Duodenal mucosa (tissue), 2 donors: ENCODE results near the gene ELOVL5.

Source experiments
- H3K27ac ChIP-seq: one replicate; pipeline ENCODE4 v1.7.0; 2013; ENCODE audit warnings: low read depth, low read length
- H3K27me3 ChIP-seq, 2 donors: one replicate each; pipeline ENCODE4 v1.7.0; 2013; ENCODE audit warnings: low read length in 2 of 2, control low read depth in 1 of 2; ENCODE audit not compliant: insufficient read depth in 2 of 2, control insufficient read depth in 1 of 2
- H3K36me3 ChIP-seq, 2 donors: one replicate each; pipeline ENCODE4 v1.7.0; 2013; ENCODE audit warnings: low read length in 2 of 2, control low read depth in 1 of 2; ENCODE audit not compliant: insufficient read depth in 2 of 2, control insufficient read depth in 1 of 2
- H3K4me1 ChIP-seq, 2 donors: one replicate each; pipeline ENCODE4 v1.7.0; 2013; ENCODE audit warnings: low read length in 2 of 2, control low read depth in 1 of 2; ENCODE audit not compliant: insufficient read depth in 2 of 2, control insufficient read depth in 1 of 2
- H3K4me3 ChIP-seq, 2 donors: one replicate each; pipeline ENCODE4 v1.7.0; 2013; ENCODE audit warnings: low read length in 2 of 2, low read depth in 1 of 2
- H3K9ac ChIP-seq, 2 donors: one replicate each; pipeline ENCODE4 v1.7.0; 2013; ENCODE audit warnings: low read length in 2 of 2, low read depth in 1 of 2
- H3K9me3 ChIP-seq, 2 donors: one replicate each; pipeline ENCODE4 v1.7.0; 2013; ENCODE audit warnings: low read length in 2 of 2, control low read depth in 1 of 2; ENCODE audit not compliant: control insufficient read depth in 1 of 2

Gene ELOVL5

DNA sequence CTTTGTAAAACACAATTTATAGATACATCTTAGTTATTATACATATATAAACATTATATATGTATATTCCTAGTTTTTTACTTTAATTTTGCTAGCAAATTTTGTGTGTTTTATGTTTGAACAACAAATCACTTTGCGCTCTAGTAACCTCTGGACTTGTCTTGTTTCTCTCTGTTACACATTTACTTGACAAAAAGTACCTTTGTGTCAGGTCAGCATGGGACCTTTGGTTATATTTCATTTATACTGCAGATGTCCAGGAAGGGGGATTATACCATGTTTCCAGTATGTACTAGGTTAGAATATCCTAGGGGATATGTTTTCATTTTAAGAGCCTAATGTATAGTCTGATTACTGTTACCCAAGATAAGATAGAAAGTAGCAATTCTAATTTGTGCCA, 28.5 kb upstream of the ELOVL5 start:
- no peaks in the 10 kb centered on the region for H3K4me1 ChIP-seq
- no peaks in the 10 kb centered on the region for H3K9me3 ChIP-seq
- H3K27ac ChIP-seq, result no peak overlapping the region
- H3K27me3 ChIP-seq, result peaks cover 0 to 3% of the 10 kb centered on the region in 2 donors
- H3K4me3 ChIP-seq, result no peak overlapping the region
- H3K36me3 ChIP-seq, result no peaks in the 10 kb centered on the region
- no peak overlapping the region for H3K9ac ChIP-seq

- Histone ChIP-seq H3K27ac (no peak overlapping the region), H3K9me3 (no peaks in the 10 kb centered on the region), H3K4me1 (no peaks in the 10 kb centered on the region), H3K36me3 (no peaks in the 10 kb centered on the region), H3K4me3 (no peak overlapping the region), H3K9ac (no peak overlapping the region), H3K27me3 (peaks cover 0 to 3% of the 10 kb centered on the region in 2 donors)
Measured at GRCh38 chr6:53376661-53377226, 28.0 kb upstream of the ELOVL5 start.

DNA sequence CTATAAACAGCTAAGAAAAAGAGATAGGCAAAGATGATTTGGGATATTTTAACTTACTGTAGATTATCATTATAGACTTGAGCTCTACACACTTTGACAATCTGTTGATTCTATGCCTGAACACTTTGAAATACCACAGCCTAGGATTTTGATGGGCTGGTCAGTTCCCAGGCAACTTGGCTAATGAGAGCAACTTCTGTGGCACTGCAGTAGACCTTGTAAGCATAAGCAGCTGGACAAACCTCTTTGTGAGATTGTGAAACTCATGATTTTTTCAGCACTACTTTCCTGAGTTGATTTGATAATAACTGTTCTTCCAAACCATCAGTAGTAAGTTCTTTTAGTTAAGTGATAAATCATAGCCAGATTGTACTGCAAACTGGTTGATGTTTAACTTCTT, 27.1 kb upstream of the ELOVL5 start:
- Histone ChIP-seq H3K4me3 (no peak overlapping the region), H3K4me1 (no peaks in the 10 kb centered on the region), H3K27me3 (peaks cover 0 to 3% of the 10 kb centered on the region in 2 donors)

GRCh38 chr6:53373638-53374037, 24.9 kb upstream of the ELOVL5 start:
- Histone ChIP-seq H3K27ac (no peak overlapping the region), H3K4me3 (no peak overlapping the region), H3K27me3 (peaks cover 0 to 2% of the 10 kb centered on the region in 2 donors), H3K36me3 (no peaks in the 10 kb centered on the region), H3K9me3 (no peaks in the 10 kb centered on the region), H3K4me1 (no peaks in the 10 kb centered on the region), H3K9ac (no peak overlapping the region)

More for the DNA sequence above, 27.1 kb upstream of the ELOVL5 start:
- no peak overlapping the region for H3K27ac ChIP-seq
- no peak overlapping the region for H3K9ac ChIP-seq
- H3K9me3 ChIP-seq, result no peaks in the 10 kb centered on the region
- H3K36me3 ChIP-seq, result no peaks in the 10 kb centered on the region

DNA sequence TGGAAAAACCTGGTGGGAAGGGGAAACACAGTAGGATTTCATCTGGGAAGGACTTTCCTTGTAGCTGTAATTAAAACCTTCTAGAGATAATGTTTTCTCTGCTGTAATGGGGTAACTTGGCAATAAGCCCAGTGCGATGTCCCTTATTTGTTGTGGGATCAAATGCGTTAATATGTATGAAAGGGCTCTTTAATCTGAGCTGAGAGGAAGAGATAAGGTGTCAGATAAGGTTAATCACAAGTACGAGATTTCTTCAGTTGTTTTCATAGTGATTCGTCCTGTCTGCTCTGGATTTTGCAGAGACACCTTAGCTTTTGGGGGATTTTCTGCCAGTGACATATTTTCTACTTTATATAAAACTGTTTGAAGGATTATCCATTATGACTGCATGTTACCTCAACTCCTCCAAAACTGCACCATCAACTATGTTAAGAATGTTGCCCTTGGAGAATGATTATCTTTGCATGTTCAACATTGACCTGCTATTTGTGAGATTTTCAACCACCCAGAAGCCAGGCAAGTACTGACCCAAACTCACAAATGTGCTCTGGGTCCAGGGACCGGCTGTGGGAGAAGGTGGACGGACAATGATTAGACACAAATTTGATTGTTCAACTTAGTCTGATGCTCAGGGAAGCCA, 21.2 kb upstream of the ELOVL5 start:
- Histone ChIP-seq H3K27ac (no peak overlapping the region), H3K9ac (no peak overlapping the region), H3K27me3 (no peaks in the 10 kb centered on the region), H3K4me1 (no peaks in the 10 kb centered on the region), H3K36me3 (no peaks in the 10 kb centered on the region), H3K4me3 (no peak overlapping the region), H3K9me3 (no peaks in the 10 kb centered on the region)

- H3K36me3 ChIP-seq, result no peaks in the 10 kb centered on the region
- no peak overlapping the region for H3K9ac ChIP-seq
- no peaks in the 10 kb centered on the region for H3K4me1 ChIP-seq
- H3K27ac ChIP-seq, result no peak overlapping the region
- H3K27me3 ChIP-seq, result no peaks in the 10 kb centered on the region
- H3K9me3 ChIP-seq, result no peaks in the 10 kb centered on the region
- H3K4me3 ChIP-seq, result no peak overlapping the region
Measured at GRCh38 chr6:53369051-53369450, 20.3 kb upstream of the ELOVL5 start.

DNA sequence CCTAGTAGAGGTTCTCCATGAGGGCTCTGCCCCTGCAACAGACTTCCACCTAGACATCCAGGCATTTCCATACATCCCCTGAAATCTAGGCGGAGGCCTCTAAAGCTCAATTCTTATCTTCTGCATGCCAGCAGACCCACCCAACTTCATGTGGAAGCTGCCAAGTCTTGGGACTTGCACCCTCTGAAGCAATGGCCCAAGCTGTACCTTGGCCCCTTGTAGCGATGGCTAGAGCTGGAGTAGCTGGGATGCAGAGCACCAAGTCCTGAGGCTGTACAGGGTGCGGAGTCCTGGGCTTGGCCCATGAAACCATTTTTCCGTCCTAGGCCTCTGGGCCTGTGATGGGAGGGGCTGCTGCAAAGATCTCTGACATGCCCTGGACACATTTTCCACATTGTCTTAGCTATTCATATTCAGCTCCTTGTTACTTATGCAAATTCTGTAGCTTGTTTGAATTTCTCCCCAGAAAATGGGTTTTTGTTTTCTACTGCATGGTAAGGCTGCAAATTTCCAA, 17.4 kb upstream of the ELOVL5 start:
- H3K27me3 ChIP-seq, result no peaks in the 10 kb centered on the region
- H3K36me3 ChIP-seq, result no peaks in the 10 kb centered on the region
- H3K27ac ChIP-seq, result no peak overlapping the region
- H3K4me3 ChIP-seq, result no peak overlapping the region
- H3K9me3 ChIP-seq, result no peaks in the 10 kb centered on the region
- no peaks in the 10 kb centered on the region for H3K4me1 ChIP-seq
- no peak overlapping the region for H3K9ac ChIP-seq

DNA sequence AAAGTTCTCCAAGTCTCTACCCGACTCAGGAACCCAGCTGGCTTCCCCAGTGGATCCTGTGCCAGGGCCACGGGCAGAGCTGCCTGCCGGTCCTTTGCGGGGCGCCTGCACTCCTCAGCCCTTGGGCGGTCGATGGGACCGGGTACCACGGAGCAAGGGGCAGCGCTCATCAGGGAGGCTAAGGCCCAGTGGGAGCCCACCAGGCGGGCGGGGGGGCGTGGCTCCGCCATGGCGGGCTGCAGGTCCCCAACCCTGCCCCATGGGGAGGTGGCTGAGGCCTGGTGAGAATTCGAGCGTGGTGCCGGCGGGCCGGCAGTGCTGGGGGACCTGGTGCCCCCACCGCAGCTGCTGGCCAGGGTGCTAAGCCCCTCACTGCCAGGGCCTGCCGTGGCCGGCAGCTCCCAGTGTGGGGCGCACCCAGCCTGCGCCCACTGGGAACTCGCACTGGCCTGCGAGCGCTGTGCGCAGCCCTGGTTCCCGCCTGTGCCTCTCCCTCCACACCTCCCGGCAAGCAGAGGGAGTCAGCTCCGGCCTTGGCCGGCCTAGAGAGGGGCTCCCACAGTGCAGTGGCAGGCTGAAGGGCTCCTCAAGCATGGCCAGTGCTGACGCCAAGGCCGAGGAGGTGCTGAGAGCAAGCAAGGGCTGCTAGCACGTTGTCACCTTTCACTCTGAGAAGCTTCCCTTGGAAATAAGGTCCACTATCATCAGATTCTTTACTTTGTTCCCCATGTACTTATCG, 14.8 kb upstream of the ELOVL5 start:
- Histone ChIP-seq H3K9ac (no peak overlapping the region), H3K36me3 (no peaks in the 10 kb centered on the region), H3K4me1 (peaks cover 3% of the 10 kb centered on the region in 2 donors), H3K9me3 (no peaks in the 10 kb centered on the region), H3K27me3 (no peaks in the 10 kb centered on the region), H3K4me3 (no peak overlapping the region), H3K27ac (no peak overlapping the region)

- Histone ChIP-seq H3K4me3 (no peak overlapping the region), H3K27ac (no peak overlapping the region), H3K36me3 (no peaks in the 10 kb centered on the region), H3K4me1 (peaks cover 11 to 12% of the 10 kb centered on the region in 2 donors), H3K27me3 (no peaks in the 10 kb centered on the region), H3K9ac (no peak overlapping the region), H3K9me3 (no peaks in the 10 kb centered on the region)
Measured at GRCh38 chr6:53361549-53362031, 12.8 kb upstream of the ELOVL5 start.
